ENCODE results near the gene MAP3K4.

MAP3K4 gene

GRCh38 chr6:161021998-161022743, 30.6 kb downstream of the MAP3K4 start:
- 0 out of 2 replicates have a peak, but pooled peaks cover 2% of the 10 kb centered on the region for H3K36me3 ChIP-seq (ENCODE audit: control insufficient read depth, insufficient read depth, low read length)
- H3K9me3 ChIP-seq (ENCODE audit: control insufficient read depth, insufficient read depth, low read length): no peaks in the 10 kb centered on the region
- WGBS (ENCODE audit: insufficient coverage, insufficient read length): no CpG with 5 or more reads among the region's 8 CpGs
- no peak overlapping the region for H3K27ac ChIP-seq (ENCODE audit: low read length)
- H3K27me3 ChIP-seq (ENCODE audit: control insufficient read depth, insufficient read depth, low read length): no peaks in the 10 kb centered on the region
- no peaks in the 10 kb centered on the region for H3K4me1 ChIP-seq (ENCODE audit: control insufficient read depth, insufficient read depth, low read length)
- no peak for DNase-seq (ENCODE audit: low read depth, low spot score)
- H3K4me3 ChIP-seq (ENCODE audit: low read length): no peak overlapping the region

- Histone ChIP-seq H3K27ac (ENCODE audit: low read length) (no peak overlapping the region), H3K36me3 (ENCODE audit: control insufficient read depth, insufficient read depth, low read length) (0 out of 2 replicates have a peak, but pooled peaks cover 2% of the 10 kb centered on the region), H3K4me1 (ENCODE audit: control insufficient read depth, insufficient read depth, low read length) (no peaks in the 10 kb centered on the region), H3K9me3 (ENCODE audit: control insufficient read depth, insufficient read depth, low read length) (no peaks in the 10 kb centered on the region), H3K27me3 (ENCODE audit: control insufficient read depth, insufficient read depth, low read length) (no peaks in the 10 kb centered on the region), H3K4me3 (ENCODE audit: low read length) (no peak overlapping the region)
- DNase-seq (ENCODE audit: low read depth, low spot score): no peak
- no CpG with 5 or more reads among the region's 2 CpGs for WGBS (ENCODE audit: insufficient coverage, insufficient read length)
These were observed 31.7 kb downstream of the MAP3K4 start for GRCh38 chr6:161023316-161023715.

GRCh38 chr6:161024364-161024920, 32.9 kb downstream of the MAP3K4 start:
- Histone ChIP-seq H3K9me3 (ENCODE audit: control insufficient read depth, insufficient read depth, low read length) (no peaks in the 10 kb centered on the region), H3K4me1 (ENCODE audit: control insufficient read depth, insufficient read depth, low read length) (no peaks in the 10 kb centered on the region)
- 100% methylated on average over 1 of the region's 8 CpGs for WGBS (ENCODE audit: insufficient coverage, insufficient read length)

DNA sequence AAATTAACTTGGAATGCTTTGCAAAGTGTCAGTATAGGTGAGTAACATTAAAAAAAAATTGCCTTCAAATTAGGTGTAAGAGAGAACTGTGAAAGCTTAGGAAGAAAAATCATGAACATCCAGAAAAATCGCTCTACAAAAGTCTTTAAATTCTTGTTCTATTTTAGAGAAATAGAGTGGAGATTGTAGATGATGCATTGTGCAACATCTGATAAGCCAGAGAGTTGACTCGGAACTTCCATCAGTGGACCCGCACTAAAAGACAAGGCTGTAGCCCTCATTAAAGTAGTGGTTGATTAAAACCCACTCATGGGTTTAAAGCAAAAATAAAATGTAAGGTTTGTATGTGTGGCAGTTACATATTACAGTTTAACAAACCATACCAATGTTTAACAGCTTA, 35.8 kb downstream of the MAP3K4 start:
- DNase-seq (ENCODE audit: low read depth, low spot score): no peak
- Histone ChIP-seq H3K27me3 (ENCODE audit: control insufficient read depth, insufficient read depth, low read length) (no peaks in the 10 kb centered on the region), H3K27ac (ENCODE audit: low read length) (no peak overlapping the region), H3K4me3 (ENCODE audit: low read length) (no peak overlapping the region), H3K4me1 (ENCODE audit: control insufficient read depth, insufficient read depth, low read length) (no peaks in the 10 kb centered on the region), H3K36me3 (ENCODE audit: control insufficient read depth, insufficient read depth, low read length) (no peaks in the 10 kb centered on the region), H3K9me3 (ENCODE audit: control insufficient read depth, insufficient read depth, low read length) (no peaks in the 10 kb centered on the region)
- WGBS (ENCODE audit: insufficient coverage, insufficient read length): no CpG with 5 or more reads among the region's 3 CpGs

More at GRCh38 chr6:161024364-161024920, 32.9 kb downstream of the MAP3K4 start:
- Histone ChIP-seq H3K36me3 (ENCODE audit: control insufficient read depth, insufficient read depth, low read length) (0 out of 2 replicates have a peak, but pooled peaks cover 2% of the 10 kb centered on the region), H3K27ac (ENCODE audit: low read length) (no peak overlapping the region), H3K4me3 (ENCODE audit: low read length) (no peak overlapping the region), H3K27me3 (ENCODE audit: control insufficient read depth, insufficient read depth, low read length) (no peaks in the 10 kb centered on the region)
- DNase-seq (ENCODE audit: low read depth, low spot score): no peak

- H3K36me3 ChIP-seq (ENCODE audit: control insufficient read depth, insufficient read depth, low read length): no peaks in the 10 kb centered on the region
- no peak for DNase-seq (ENCODE audit: low read depth, low spot score)
- no CpG with 5 or more reads among the region's 8 CpGs for WGBS (ENCODE audit: insufficient coverage, insufficient read length)
- H3K27ac ChIP-seq (ENCODE audit: low read length): no peak overlapping the region
- H3K4me1 ChIP-seq (ENCODE audit: control insufficient read depth, insufficient read depth, low read length): no peaks in the 10 kb centered on the region
- no peaks in the 10 kb centered on the region for H3K9me3 ChIP-seq (ENCODE audit: control insufficient read depth, insufficient read depth, low read length)
- no peak overlapping the region for H3K4me3 ChIP-seq (ENCODE audit: low read length)
- no peaks in the 10 kb centered on the region for H3K27me3 ChIP-seq (ENCODE audit: control insufficient read depth, insufficient read depth, low read length)
These were observed 37.7 kb downstream of the MAP3K4 start for GRCh38 chr6:161029195-161029809.

GRCh38 chr6:161031721-161032495, 40.3 kb downstream of the MAP3K4 start:
- no CpG with 5 or more reads among the region's 3 CpGs for WGBS (ENCODE audit: insufficient coverage, insufficient read length)
- no peak overlapping the region for H3K27ac ChIP-seq (ENCODE audit: low read length)
- DNase-seq (ENCODE audit: low read depth, low spot score): no peak
- H3K27me3 ChIP-seq (ENCODE audit: control insufficient read depth, insufficient read depth, low read length): no peaks in the 10 kb centered on the region
- H3K4me3 ChIP-seq (ENCODE audit: low read length): no peak overlapping the region
- H3K4me1 ChIP-seq (ENCODE audit: control insufficient read depth, insufficient read depth, low read length): peaks cover 2% of the 10 kb centered on the region; the same call in 1 of the 2 replicates
- no peaks in the 10 kb centered on the region for H3K36me3 ChIP-seq (ENCODE audit: control insufficient read depth, insufficient read depth, low read length)
- no peaks in the 10 kb centered on the region for H3K9me3 ChIP-seq (ENCODE audit: control insufficient read depth, insufficient read depth, low read length)

DNA sequence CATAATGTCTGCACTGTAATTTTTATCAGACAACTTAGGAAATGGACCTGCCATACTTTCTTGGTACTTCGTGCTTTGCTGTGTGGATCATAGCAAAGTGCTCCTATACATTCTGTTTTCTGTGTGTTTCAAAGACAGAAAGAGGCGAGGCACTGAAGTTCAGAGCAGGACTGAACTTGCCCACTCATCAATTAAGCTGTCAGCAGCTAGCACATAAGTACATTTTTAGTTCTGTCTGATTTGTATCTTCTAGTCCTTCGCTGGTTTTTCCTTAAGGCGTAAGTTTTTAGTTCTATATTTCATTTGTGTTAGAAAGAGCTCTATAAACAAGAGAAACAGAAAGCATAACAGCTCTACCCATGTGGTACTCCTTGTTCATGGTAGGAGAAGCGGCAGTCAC, 42.1 kb downstream of the MAP3K4 start:
- no peaks in the 10 kb centered on the region for H3K9me3 ChIP-seq (ENCODE audit: control insufficient read depth, insufficient read depth, low read length)
- H3K27ac ChIP-seq (ENCODE audit: low read length): no peak overlapping the region
- H3K4me3 ChIP-seq (ENCODE audit: low read length): no peak overlapping the region
- DNase-seq (ENCODE audit: low read depth, low spot score): no peak
- H3K36me3 ChIP-seq (ENCODE audit: control insufficient read depth, insufficient read depth, low read length): no peaks in the 10 kb centered on the region
- no CpG with 5 or more reads among the region's 5 CpGs for WGBS (ENCODE audit: insufficient coverage, insufficient read length)
- peaks cover 2% of the 10 kb centered on the region; the same call in 1 of the 2 replicates for H3K4me1 ChIP-seq (ENCODE audit: control insufficient read depth, insufficient read depth, low read length)
- H3K27me3 ChIP-seq (ENCODE audit: control insufficient read depth, insufficient read depth, low read length): no peaks in the 10 kb centered on the region

DNA sequence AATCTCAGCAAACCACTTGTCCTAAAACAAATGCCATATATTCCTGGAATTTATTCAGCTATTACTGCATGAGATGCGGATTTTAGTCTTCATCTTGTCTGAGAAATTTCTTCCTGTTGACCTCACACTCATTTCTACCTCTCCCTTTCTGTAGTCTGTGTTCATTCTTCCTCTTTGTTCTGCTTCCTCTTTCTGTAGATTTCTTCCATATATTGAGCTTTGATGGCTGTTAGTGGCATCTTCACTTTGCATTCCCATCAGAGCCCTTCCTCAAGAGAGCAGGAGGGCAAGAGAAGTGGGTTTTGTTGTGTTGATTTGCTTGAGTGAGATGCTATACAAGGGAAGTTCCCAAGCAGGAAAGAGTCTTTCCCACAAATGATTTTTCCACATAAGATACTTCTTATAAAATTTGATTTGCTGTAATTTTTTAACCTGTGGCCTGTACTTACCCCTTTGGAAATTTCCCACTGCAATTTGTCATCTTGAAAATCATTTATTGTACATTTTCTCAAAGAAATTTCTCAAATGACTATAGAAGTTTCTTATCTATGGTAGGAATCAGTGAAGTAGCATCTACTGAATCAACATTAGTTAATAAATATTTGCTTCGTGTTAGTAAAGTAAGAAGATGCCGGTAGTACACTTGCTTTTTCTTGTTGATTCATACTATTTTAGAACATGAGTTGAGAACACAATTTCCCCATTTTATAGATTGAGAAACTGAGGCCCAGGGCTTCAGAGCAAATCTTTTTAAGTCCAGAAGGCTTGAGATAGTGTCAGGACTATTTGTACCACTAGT, 43.8 kb downstream of the MAP3K4 start:
- no peak overlapping the region for H3K27ac ChIP-seq (ENCODE audit: low read length)
- WGBS (ENCODE audit: insufficient coverage, insufficient read length): no CpG with 5 or more reads among the region's 3 CpGs
- H3K36me3 ChIP-seq (ENCODE audit: control insufficient read depth, insufficient read depth, low read length): no peaks in the 10 kb centered on the region

DNA sequence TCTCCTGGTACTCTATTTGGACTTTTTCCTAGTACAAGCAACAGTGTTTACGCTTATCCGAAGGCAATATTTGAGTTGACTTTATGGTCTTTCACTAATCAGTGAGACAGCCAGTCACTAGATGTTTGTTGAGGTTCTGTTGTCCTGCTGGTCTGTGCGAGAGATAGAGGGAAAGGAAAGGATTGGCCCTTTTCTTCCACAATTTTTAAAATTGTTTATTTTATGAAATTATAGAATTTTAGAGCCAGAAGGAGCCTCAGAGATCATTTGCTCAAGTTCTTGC, 44.4 kb downstream of the MAP3K4 start:
- peaks cover 2% of the 10 kb centered on the region; the same call in 1 of the 2 replicates for H3K4me1 ChIP-seq (ENCODE audit: control insufficient read depth, insufficient read depth, low read length)
- H3K9me3 ChIP-seq (ENCODE audit: control insufficient read depth, insufficient read depth, low read length): no peaks in the 10 kb centered on the region
- no peak overlapping the region for H3K4me3 ChIP-seq (ENCODE audit: low read length)
- H3K27me3 ChIP-seq (ENCODE audit: control insufficient read depth, insufficient read depth, low read length): no peaks in the 10 kb centered on the region
- H3K27ac ChIP-seq (ENCODE audit: low read length): no peak overlapping the region
- H3K36me3 ChIP-seq (ENCODE audit: control insufficient read depth, insufficient read depth, low read length): no peaks in the 10 kb centered on the region
- DNase-seq (ENCODE audit: low read depth, low spot score): no peak
- no CpG with 5 or more reads among the region's 3 CpGs for WGBS (ENCODE audit: insufficient coverage, insufficient read length)

More for the DNA sequence above, 43.8 kb downstream of the MAP3K4 start:
- no peak for DNase-seq (ENCODE audit: low read depth, low spot score)
- Histone ChIP-seq H3K27me3 (ENCODE audit: control insufficient read depth, insufficient read depth, low read length) (no peaks in the 10 kb centered on the region), H3K4me1 (ENCODE audit: control insufficient read depth, insufficient read depth, low read length) (peaks cover 2% of the 10 kb centered on the region; the same call in 1 of the 2 replicates), H3K9me3 (ENCODE audit: control insufficient read depth, insufficient read depth, low read length) (no peaks in the 10 kb centered on the region), H3K4me3 (ENCODE audit: low read length) (no peak overlapping the region)

DNA sequence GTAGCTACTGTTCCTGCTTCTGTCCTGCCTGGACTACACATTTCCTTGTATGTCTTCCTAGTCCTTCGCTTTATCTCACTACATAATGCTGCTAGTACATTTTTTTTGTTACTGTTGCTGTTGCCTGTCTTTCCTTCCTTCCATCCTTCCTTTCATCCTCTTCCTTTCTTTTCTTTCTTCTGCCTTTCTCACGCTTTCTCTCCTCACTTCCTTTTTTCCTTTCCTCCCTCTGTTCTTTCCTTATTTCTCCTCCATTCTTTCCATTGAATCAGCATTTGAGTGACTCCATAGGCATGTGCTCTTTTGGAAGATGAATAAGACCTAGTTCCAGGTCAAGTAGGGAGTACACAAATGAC, 46.3 kb downstream of the MAP3K4 start:
- Histone ChIP-seq H3K36me3 (ENCODE audit: control insufficient read depth, insufficient read depth, low read length) (no peaks in the 10 kb centered on the region), H3K9me3 (ENCODE audit: control insufficient read depth, insufficient read depth, low read length) (no peaks in the 10 kb centered on the region), H3K4me1 (ENCODE audit: control insufficient read depth, insufficient read depth, low read length) (peaks cover 2% of the 10 kb centered on the region; the same call in 1 of the 2 replicates), H3K27me3 (ENCODE audit: control insufficient read depth, insufficient read depth, low read length) (no peaks in the 10 kb centered on the region), H3K27ac (ENCODE audit: low read length) (no peak overlapping the region), H3K4me3 (ENCODE audit: low read length) (no peak overlapping the region)
- WGBS (ENCODE audit: insufficient coverage, insufficient read length): 100% methylated on average over 1 of the region's 2 CpGs
- DNase-seq (ENCODE audit: low read depth, low spot score): no peak
